Neural progenitor cell (in vitro differentiated cells): ENCODE measurements around the gene SIGLEC6. TPM values are rescaled to one million over a fixed set of nuclear protein-coding genes. Genes with fewer than 3 reads are reported as not detected.

Experiments
- DNase-seq: peaks from one replicate; pipeline ENCODE4 v3.0.0-alpha.2; 2016; ENCODE audit warnings: low spot score
- H2AFZ ChIP-seq: fragments of 200-600 bp; sonication (generic); replicated peaks from 2 replicates; pipeline ENCODE4 v1.6.1; 2016; ENCODE audit warnings: antibody characterized with exemption
- H3F3A ChIP-seq: fragments of 200-600 bp; sonication (generic); 2 replicates; pipeline ENCODE4 v1.6.1; 2016; ENCODE audit warnings: antibody characterized with exemption, low read depth
- H3K27ac ChIP-seq: fragments of 200-600 bp; sonication (generic); 2 replicates; pipeline ENCODE4 v1.5.1; 2016; ENCODE audit warnings: mild to moderate bottlenecking
- H3K27me3 ChIP-seq: fragments of 200-600 bp; sonication (generic); 2 replicates; pipeline ENCODE4 v1.6.1; 2016; ENCODE audit warnings: mild to moderate bottlenecking, moderate library complexity
- H3K36me3 ChIP-seq: fragments of 200-600 bp; sonication (generic); 2 replicates; pipeline ENCODE4 v1.5.1; 2016
- H3K4me1 ChIP-seq: fragments of 200-600 bp; sonication (generic); 2 replicates; pipeline ENCODE4 v1.6.1; 2016; ENCODE audit warnings: mixed run types
- H3K4me2 ChIP-seq: fragments of 200-600 bp; sonication (generic); 2 replicates; pipeline ENCODE4 v1.6.1; 2016
- H3K4me3 ChIP-seq: fragments of 200-600 bp; sonication (generic); 2 replicates; pipeline ENCODE4 v1.5.1; 2016
- H3K79me2 ChIP-seq: fragments of 200-600 bp; sonication (generic); 2 replicates; pipeline ENCODE4 v1.6.1; 2016; ENCODE audit warnings: low read depth
- H3K9ac ChIP-seq: fragments of 200-600 bp; sonication (generic); 2 replicates; pipeline ENCODE4 v1.6.1; 2016
- H3K9me3 ChIP-seq: fragments of 200-600 bp; sonication (generic); 2 replicates; pipeline ENCODE4 v1.5.1; 2016; ENCODE audit warnings: low read depth
- H4K20me1 ChIP-seq: fragments of 200-600 bp; sonication (generic); 2 replicates; pipeline ENCODE4 v1.6.1; 2016; ENCODE audit warnings: low read depth
- H3K27ac Mint-ChIP-seq: 3 replicates; pipeline ENCODE4 v1.8.0; 2021; ENCODE audit warnings: mixed read lengths
- H3K27me3 Mint-ChIP-seq: 2 replicates; pipeline ENCODE4 v1.8.0; 2022; ENCODE audit warnings: low read depth, mild to moderate bottlenecking, inconsistent platforms, moderate library complexity, mixed read lengths; ENCODE audit not compliant: insufficient read depth
- H3K36me3 Mint-ChIP-seq: 3 replicates; pipeline ENCODE4 v1.8.0; 2021; ENCODE audit warnings: mixed read lengths
- H3K4me1 Mint-ChIP-seq: 3 replicates; pipeline ENCODE4 v1.8.0; 2021; ENCODE audit warnings: mixed read lengths
- H3K4me3 Mint-ChIP-seq: 3 replicates; pipeline ENCODE4 v1.8.0; 2021; ENCODE audit warnings: mild to moderate bottlenecking, moderate library complexity, mixed read lengths
- H3K9me3 Mint-ChIP-seq: 3 replicates; pipeline ENCODE4 v1.8.0; 2020; ENCODE audit warnings: mixed read lengths
- CTCF ChIP-seq: fragments of 200-600 bp; sonication (generic); IDR thresholded peaks from 2 replicates; pipeline ENCODE4 v1.5.1; 2017; ENCODE audit warnings: antibody characterized with exemption, mild to moderate bottlenecking
- EZH2 ChIP-seq: fragments of 200-600 bp; sonication (generic); IDR thresholded peaks from 2 replicates; pipeline ENCODE4 v1.6.1; 2017; ENCODE audit warnings: antibody characterized with exemption, mild to moderate bottlenecking, moderate library complexity
- EZH2phosphoT487 ChIP-seq: fragments of 200-600 bp; sonication (generic); IDR thresholded peaks from 2 replicates; pipeline ENCODE4 v1.6.1; 2017; ENCODE audit warnings: antibody characterized with exemption
- total RNA-seq: library from RNA; depleted of rRNA; stranded (reverse); fragments of >200 nt; gene quantifications from 2 replicates; pipeline ENCODE4 v1.2.3, GENCODE V29; 2015; ENCODE audit warnings: low replicate concordance

The SIGLEC6 gene
- total RNA-seq, 1 donor from 2014 or later, result not detected

GRCh38 chr19:51480590-51480989, 50.9 kb downstream of the SIGLEC6 start:
- Histone ChIP-seq H3K4me1 (no peaks in the 10 kb centered on the region), H3K27me3 (no peaks in the 10 kb centered on the region), H3K9ac (no peak overlapping the region), H3F3A (no peaks in the 10 kb centered on the region), H3K36me3 (no peaks in the 10 kb centered on the region), H2AFZ (no peak overlapping the region), H3K79me2 (no peaks in the 10 kb centered on the region), H3K4me2 (no peak overlapping the region), H4K20me1 (no peaks in the 10 kb centered on the region), H3K27ac (no peak overlapping the region), H3K4me3 (no peak overlapping the region), H3K9me3 (no peaks in the 10 kb centered on the region)
- Mint-ChIP-seq H3K27ac (no peak overlapping the region), H3K36me3 (no peaks in the 10 kb centered on the region), H3K9me3 (no peaks in the 10 kb centered on the region), H3K4me3 (no peak overlapping the region), H3K27me3 (peaks cover 12% of the 10 kb centered on the region), H3K4me1 (no peaks in the 10 kb centered on the region)
- no peak for TF ChIP-seq EZH2phosphoT487
- TF ChIP-seq EZH2, result no peak
- TF ChIP-seq CTCF, result no peak
- peak; percentile 46 for DNase-seq

- Mint-ChIP-seq H3K4me1 (no peaks in the 10 kb centered on the region), H3K27ac (no peak overlapping the region), H3K4me3 (peak overlapping the region; percentile 59)
Observed at GRCh38 chr19:51479531-51480331, 51.7 kb downstream of the SIGLEC6 start.

GRCh38 chr19:51478381-51479234, 52.9 kb downstream of the SIGLEC6 start, which contains the start of gene CEACAM18:
TSS of gene CEACAM18 (plus strand) at chr19:51478539.
- H3F3A ChIP-seq, result no peaks in the 10 kb centered on the region

More at GRCh38 chr19:51479531-51480331, 51.7 kb downstream of the SIGLEC6 start:
- H3K9me3 ChIP-seq, result no peaks in the 10 kb centered on the region
- no peak overlapping the region for H3K4me3 ChIP-seq
- no peak for DNase-seq
- H3K4me2 ChIP-seq, result no peak overlapping the region
- no peaks in the 10 kb centered on the region for H3F3A ChIP-seq
- H2AFZ ChIP-seq, result no peak overlapping the region
- no peaks in the 10 kb centered on the region for H3K27me3 ChIP-seq
- peaks cover 14% of the 10 kb centered on the region for H3K27me3 Mint-ChIP-seq
- H3K27ac ChIP-seq, result no peak overlapping the region
- no peaks in the 10 kb centered on the region for H3K36me3 ChIP-seq
- no peaks in the 10 kb centered on the region for H3K79me2 ChIP-seq
- H3K9ac ChIP-seq, result no peak overlapping the region
- no peaks in the 10 kb centered on the region for H4K20me1 ChIP-seq
- H3K4me1 ChIP-seq, result no peaks in the 10 kb centered on the region
- TF ChIP-seq EZH2phosphoT487 (no peak), EZH2 (no peak), CTCF (no peak)
- H3K9me3 Mint-ChIP-seq, result no peaks in the 10 kb centered on the region
- no peaks in the 10 kb centered on the region for H3K36me3 Mint-ChIP-seq

More at GRCh38 chr19:51478381-51479234, 52.9 kb downstream of the SIGLEC6 start, which contains the start of gene CEACAM18:
- no peak within 1 kb of the TSS for H2AFZ ChIP-seq
- H3K4me2 ChIP-seq, result no peak within 1 kb of the TSS
- no peaks in the 10 kb centered on the region for H3K9me3 Mint-ChIP-seq
- no peaks in the 10 kb centered on the region for H4K20me1 ChIP-seq
- DNase-seq, result no peak
- no peak within 1 kb of the TSS for H3K4me3 Mint-ChIP-seq
- H3K27me3 ChIP-seq, result no peaks in the 10 kb centered on the region
- no peak within 1 kb of the TSS for H3K27ac ChIP-seq
- H3K79me2 ChIP-seq, result no peaks in the 10 kb centered on the region
- H3K36me3 ChIP-seq, result no peaks in the 10 kb centered on the region
- no peak within 1 kb of the TSS for H3K9ac ChIP-seq
- no peaks in the 10 kb centered on the region for H3K36me3 Mint-ChIP-seq
- H3K4me3 ChIP-seq, result no peak within 1 kb of the TSS
- no peaks in the 10 kb centered on the region for H3K4me1 ChIP-seq
- H3K4me1 Mint-ChIP-seq, result no peaks in the 10 kb centered on the region
- no peak for TF ChIP-seq CTCF
- TF ChIP-seq EZH2phosphoT487, result no peak
- TF ChIP-seq EZH2, result no peak
- peaks cover 14% of the 10 kb centered on the region for H3K27me3 Mint-ChIP-seq
- H3K9me3 ChIP-seq, result no peaks in the 10 kb centered on the region
- H3K27ac Mint-ChIP-seq, result no peak within 1 kb of the TSS
